IPS DF 6.9 (cell line): ENCODE data around the gene SH3RF2.

Source experiments
- DNase-seq: peaks from one replicate; pipeline ENCODE4 v3.0.0-alpha.2; 2013; ENCODE audit warnings: low read depth, low spot score
- H3K27ac ChIP-seq: one replicate; pipeline ENCODE4 v1.5.1; 2013; ENCODE audit warnings: low read length, control low read depth
- H3K27me3 ChIP-seq: 2 replicates; pipeline ENCODE4 v1.6.1; 2013; ENCODE audit warnings: mild to moderate bottlenecking, low read length; ENCODE audit not compliant: control insufficient read depth, insufficient read depth
- H3K36me3 ChIP-seq: 2 replicates; pipeline ENCODE4 v1.6.1; 2013; ENCODE audit warnings: low read length; ENCODE audit not compliant: control insufficient read depth, insufficient read depth
- H3K4me1 ChIP-seq: 2 replicates; pipeline ENCODE4 v1.6.1; 2013; ENCODE audit warnings: low read length; ENCODE audit not compliant: control insufficient read depth, insufficient read depth
- H3K4me3 ChIP-seq: 2 replicates; pipeline ENCODE4 v1.5.1; 2013; ENCODE audit warnings: mild to moderate bottlenecking, low read length
- H3K9me3 ChIP-seq: 2 replicates; pipeline ENCODE4 v1.6.1; 2013; ENCODE audit warnings: low read length, inconsistent platforms; ENCODE audit not compliant: control insufficient read depth, insufficient read depth
- WGBS: extraction: QIAGEN DNeasy Blood & Tissue Kit; methylation state at CpG from one replicate; pipeline ENCODE4 v1.1.7; 2013; ENCODE audit warnings: mixed read lengths, missing lambda C conversion rate; ENCODE audit not compliant: insufficient read length, insufficient coverage; 5-methylcytosine and 5-hydroxymethylcytosine counted together

The SH3RF2 gene

GRCh38 chr5:145976431-145977155 lies 40.2 kb downstream of the SH3RF2 start:
- no peak overlapping the region for H3K4me3 ChIP-seq
- H3K36me3 ChIP-seq, result no peaks in the 10 kb centered on the region
- no peaks in the 10 kb centered on the region for H3K4me1 ChIP-seq
- H3K9me3 ChIP-seq, result no peaks in the 10 kb centered on the region
- no peaks in the 10 kb centered on the region for H3K27me3 ChIP-seq
- no CpG with 5 or more reads among the region's 7 CpGs for WGBS
- DNase-seq, result no peak
- H3K27ac ChIP-seq, result no peak overlapping the region

GRCh38 chr5:145978171-145978570 lies 41.8 kb downstream of the SH3RF2 start:
- H3K9me3 ChIP-seq, result no peaks in the 10 kb centered on the region
- no peak for DNase-seq
- H3K27ac ChIP-seq, result no peak overlapping the region
- no peaks in the 10 kb centered on the region for H3K36me3 ChIP-seq
- H3K4me3 ChIP-seq, result no peak overlapping the region
- no peaks in the 10 kb centered on the region for H3K27me3 ChIP-seq
- WGBS, result no CpG with 5 or more reads among the region's 3 CpGs
- H3K4me1 ChIP-seq, result no peaks in the 10 kb centered on the region

- H3K27ac ChIP-seq, result no peak overlapping the region
- H3K4me3 ChIP-seq, result no peak overlapping the region
- H3K4me1 ChIP-seq, result no peaks in the 10 kb centered on the region
- H3K27me3 ChIP-seq, result no peaks in the 10 kb centered on the region
- DNase-seq, result no peak
- H3K36me3 ChIP-seq, result no peaks in the 10 kb centered on the region
- H3K9me3 ChIP-seq, result no peaks in the 10 kb centered on the region
- WGBS, result no CpG with 5 or more reads among the region's 1 CpG
These were observed 42.3 kb downstream of the SH3RF2 start for GRCh38 chr5:145978708-145979107.

- Histone ChIP-seq H3K27me3 (no peaks in the 10 kb centered on the region), H3K4me3 (no peak overlapping the region), H3K4me1 (no peaks in the 10 kb centered on the region), H3K27ac (no peak overlapping the region), H3K9me3 (no peaks in the 10 kb centered on the region), H3K36me3 (no peaks in the 10 kb centered on the region)
- DNase-seq, result no peak
- WGBS, result no CpG with 5 or more reads among the region's 7 CpGs
These were observed 43.2 kb downstream of the SH3RF2 start for GRCh38 chr5:145979270-145980223.

- no peaks in the 10 kb centered on the region for H3K27me3 ChIP-seq
- no peak overlapping the region for H3K27ac ChIP-seq
- WGBS, result no CpG with 5 or more reads among the region's 1 CpG
- DNase-seq, result no peak
- H3K9me3 ChIP-seq, result no peaks in the 10 kb centered on the region
- H3K36me3 ChIP-seq, result no peaks in the 10 kb centered on the region
- no peaks in the 10 kb centered on the region for H3K4me1 ChIP-seq
- H3K4me3 ChIP-seq, result no peak overlapping the region
These were observed 43.9 kb downstream of the SH3RF2 start for GRCh38 chr5:145980259-145980658.

GRCh38 chr5:145980718-145981117 lies 44.3 kb downstream of the SH3RF2 start:
- no peak for DNase-seq
- WGBS, result no CpG with 5 or more reads among the region's 2 CpGs
- Histone ChIP-seq H3K36me3 (no peaks in the 10 kb centered on the region), H3K9me3 (no peaks in the 10 kb centered on the region), H3K27me3 (no peaks in the 10 kb centered on the region), H3K27ac (no peak overlapping the region), H3K4me3 (no peak overlapping the region), H3K4me1 (no peaks in the 10 kb centered on the region)

- no peak overlapping the region for H3K27ac ChIP-seq
- H3K9me3 ChIP-seq, result no peaks in the 10 kb centered on the region
- no peaks in the 10 kb centered on the region for H3K4me1 ChIP-seq
- no CpG with 5 or more reads among the region's 3 CpGs for WGBS
- H3K27me3 ChIP-seq, result no peaks in the 10 kb centered on the region
- DNase-seq, result no peak
- H3K4me3 ChIP-seq, result no peak overlapping the region
- H3K36me3 ChIP-seq, result no peaks in the 10 kb centered on the region
These were observed 45.5 kb downstream of the SH3RF2 start for GRCh38 chr5:145981589-145982571.

- no CpG with 5 or more reads among the region's 3 CpGs for WGBS
These were observed 46.4 kb downstream of the SH3RF2 start for GRCh38 chr5:145982572-145983318.

GRCh38 chr5:145983446-145983845 lies 47.1 kb downstream of the SH3RF2 start:
- Histone ChIP-seq H3K9me3 (no peaks in the 10 kb centered on the region), H3K4me1 (no peaks in the 10 kb centered on the region), H3K27me3 (no peaks in the 10 kb centered on the region), H3K4me3 (no peak overlapping the region; the same call in 1 of the 2 replicates), H3K27ac (no peak overlapping the region), H3K36me3 (no peaks in the 10 kb centered on the region)
- no CpG with 5 or more reads among the region's 2 CpGs for WGBS
- DNase-seq, result no peak

More at GRCh38 chr5:145982572-145983318, 46.4 kb downstream of the SH3RF2 start:
- Histone ChIP-seq H3K4me1 (no peaks in the 10 kb centered on the region), H3K36me3 (no peaks in the 10 kb centered on the region), H3K4me3 (no peak overlapping the region), H3K27ac (no peak overlapping the region), H3K27me3 (no peaks in the 10 kb centered on the region), H3K9me3 (no peaks in the 10 kb centered on the region)
- no peak for DNase-seq
